Mesenchymal stem cell (in vitro differentiated cells and primary cell): ENCODE results near the gene RNU2-63P.

Experiments
- DNase-seq: peaks from one replicate; pipeline ENCODE4 v3.0.0-alpha.2; 2013
- H2AFZ ChIP-seq: one replicate; pipeline ENCODE4 v1.6.1; 2013; ENCODE audit warnings: low read depth, mild to moderate bottlenecking, control low read depth, inconsistent platforms, low read length, moderate library complexity
- H2AK5ac ChIP-seq: 2 replicates; pipeline ENCODE4 v1.6.1; 2013; ENCODE audit warnings: low read length, moderate library complexity, mild to moderate bottlenecking, inconsistent platforms; ENCODE audit not compliant: severe bottlenecking
- H2BK120ac ChIP-seq: one replicate; pipeline ENCODE4 v1.6.1; 2013; ENCODE audit warnings: low read depth, mild to moderate bottlenecking, inconsistent platforms, low read length, moderate library complexity
- H2BK12ac ChIP-seq, 2 experiments: one replicate each; pipeline ENCODE4 v1.6.1; 2013; ENCODE audit warnings: inconsistent platforms in 2 of 2, low read length in 2 of 2, mild to moderate bottlenecking in 2 of 2, moderate library complexity in 2 of 2, control low read depth in 1 of 2
- H2BK15ac ChIP-seq: one replicate; pipeline ENCODE4 v1.6.1; 2013; ENCODE audit warnings: mild to moderate bottlenecking, low read depth, inconsistent platforms; ENCODE audit not compliant: poor library complexity, severe bottlenecking
- H2BK5ac ChIP-seq: 2 replicates; pipeline ENCODE4 v1.6.1; 2013; ENCODE audit warnings: low read depth, mild to moderate bottlenecking, low read length, control low read depth, inconsistent platforms; ENCODE audit not compliant: poor library complexity, severe bottlenecking
- H3K14ac ChIP-seq, 2 experiments: one replicate each; pipeline ENCODE4 v1.6.1; 2013; ENCODE audit warnings: inconsistent platforms in 2 of 2, low read length in 2 of 2, control low read depth in 1 of 2, mild to moderate bottlenecking in 1 of 2, moderate library complexity in 1 of 2
- H3K18ac ChIP-seq, 2 experiments: one replicate each; pipeline ENCODE4 v1.6.1; 2013; ENCODE audit warnings: inconsistent platforms in 2 of 2, low read length in 2 of 2, control low read depth in 1 of 2, low read depth in 1 of 2, mild to moderate bottlenecking in 1 of 2
- H3K23ac ChIP-seq, 2 experiments: one replicate each; pipeline ENCODE4 v1.6.1; 2013; ENCODE audit warnings: inconsistent platforms in 2 of 2, low read length in 2 of 2, mild to moderate bottlenecking in 2 of 2, moderate library complexity in 2 of 2, control low read depth in 1 of 2
- H3K27ac ChIP-seq: 2 replicates; pipeline ENCODE4 v1.5.1; 2013; ENCODE audit warnings: mild to moderate bottlenecking, moderate library complexity, low read length, control low read depth, inconsistent platforms; ENCODE audit not compliant: poor library complexity, severe bottlenecking
- H3K27me3 ChIP-seq, 2 experiments: 2 replicates each; pipeline versions ENCODE4 v1.6.1 to v1.7.0; 2013; ENCODE audit warnings: low read length in 2 of 2, mild to moderate bottlenecking in 2 of 2, moderate library complexity in 2 of 2, control low read depth in 1 of 2, inconsistent platforms in 1 of 2; ENCODE audit not compliant: control insufficient read depth in 1 of 2, insufficient read depth in 1 of 2
- H3K36me3 ChIP-seq, 2 experiments: 2 replicates each; pipeline versions ENCODE4 v1.6.1 to v1.7.0; 2013; ENCODE audit warnings: low read length in 2 of 2, control low read depth in 1 of 2, inconsistent platforms in 1 of 2, low read depth in 1 of 2, mild to moderate bottlenecking in 1 of 2; ENCODE audit not compliant: insufficient read depth in 2 of 2, control insufficient read depth in 1 of 2
- H3K4ac ChIP-seq, 2 experiments: one replicate each; pipeline ENCODE4 v1.6.1; 2013; ENCODE audit warnings: inconsistent platforms in 2 of 2, low read length in 2 of 2, mild to moderate bottlenecking in 2 of 2, moderate library complexity in 2 of 2, control low read depth in 1 of 2, low read depth in 1 of 2
- H3K4me1 ChIP-seq: 2 replicates; pipeline ENCODE4 v1.6.1; 2013; ENCODE audit warnings: low read depth, low read length, control low read depth; ENCODE audit not compliant: control insufficient read depth, insufficient read depth
- H3K4me2 ChIP-seq: 2 replicates; pipeline ENCODE4 v1.6.1; 2013; ENCODE audit warnings: low read length, mild to moderate bottlenecking, inconsistent platforms; ENCODE audit not compliant: poor library complexity, severe bottlenecking
- H3K4me3 ChIP-seq, 2 experiments: 2 replicates each; pipeline versions ENCODE4 v1.5.1 to v1.7.0; 2013; ENCODE audit warnings: low read length in 2 of 2, mild to moderate bottlenecking in 2 of 2, control low read depth in 1 of 2, low read depth in 1 of 2; ENCODE audit not compliant: insufficient read depth in 1 of 2
- H3K79me1 ChIP-seq: replicated peaks from 2 replicates; pipeline ENCODE4 v1.6.1; 2013; ENCODE audit warnings: mild to moderate bottlenecking, control low read depth, low read length, inconsistent platforms; ENCODE audit not compliant: poor library complexity, severe bottlenecking
- H3K9ac ChIP-seq: 2 replicates; pipeline ENCODE4 v1.7.0; 2013; ENCODE audit warnings: mild to moderate bottlenecking, low read length, moderate library complexity
- H3K9me3 ChIP-seq: 2 replicates; pipeline ENCODE4 v1.7.0; 2013; ENCODE audit warnings: mild to moderate bottlenecking, low read length; ENCODE audit not compliant: control insufficient read depth
- H4K8ac ChIP-seq: one replicate; pipeline ENCODE4 v1.6.1; 2013; ENCODE audit warnings: inconsistent platforms, mild to moderate bottlenecking, low read length, moderate library complexity
- H4K91ac ChIP-seq: one replicate; pipeline ENCODE4 v1.6.1; 2013; ENCODE audit warnings: mild to moderate bottlenecking, low read length, inconsistent platforms
- WGBS: methylation state at CpG from one replicate; pipeline ENCODE4 v1.1.7; 2013; ENCODE audit warnings: mixed read lengths; 5-methylcytosine and 5-hydroxymethylcytosine counted together

The RNU2-63P gene

DNA sequence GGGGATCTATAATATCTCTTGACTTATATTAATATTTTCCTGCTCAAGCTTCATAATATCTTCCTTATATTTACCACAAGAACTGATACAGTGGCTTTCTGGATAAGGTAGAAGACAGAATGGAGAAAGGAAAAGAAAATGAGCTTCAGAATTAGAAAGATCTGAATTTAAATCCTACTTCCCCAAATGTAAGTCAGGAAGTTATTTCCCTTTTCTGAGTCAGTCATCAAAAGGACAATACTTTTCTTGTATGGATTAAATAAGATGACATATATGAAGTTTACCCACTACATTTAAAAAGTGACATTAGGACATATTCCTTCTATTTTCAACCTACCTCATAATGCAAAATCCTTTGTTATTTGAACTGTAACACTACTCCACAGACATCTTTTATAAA lies 20.3 kb upstream of the RNU2-63P start:
- Histone ChIP-seq H3K23ac (no peak overlapping the region), H3K14ac (no peak overlapping the region), H3K79me1 (peaks cover 2% of the 10 kb centered on the region), H3K9ac (no peak overlapping the region), H3K27ac (no peak overlapping the region), H3K4ac (no peak overlapping the region), H2AFZ (no peak overlapping the region), H4K8ac (no peak overlapping the region), H2BK5ac (no peak overlapping the region), H3K4me1 (peaks cover 3% of the 10 kb centered on the region), H3K4me3 (no peak overlapping the region), H3K4me2 (no peak overlapping the region), H4K91ac (no peak overlapping the region), H2BK120ac (no peak overlapping the region), H3K27me3 (no peaks in the 10 kb centered on the region), H3K9me3 (no peaks in the 10 kb centered on the region), H2BK12ac (no peak overlapping the region), H3K36me3 (peaks cover 2 to 57% of the 10 kb centered on the region in 2 experiments), H3K18ac (no peak overlapping the region), H2AK5ac (no peak overlapping the region), H2BK15ac (no peak overlapping the region)
- no peak for DNase-seq

DNA sequence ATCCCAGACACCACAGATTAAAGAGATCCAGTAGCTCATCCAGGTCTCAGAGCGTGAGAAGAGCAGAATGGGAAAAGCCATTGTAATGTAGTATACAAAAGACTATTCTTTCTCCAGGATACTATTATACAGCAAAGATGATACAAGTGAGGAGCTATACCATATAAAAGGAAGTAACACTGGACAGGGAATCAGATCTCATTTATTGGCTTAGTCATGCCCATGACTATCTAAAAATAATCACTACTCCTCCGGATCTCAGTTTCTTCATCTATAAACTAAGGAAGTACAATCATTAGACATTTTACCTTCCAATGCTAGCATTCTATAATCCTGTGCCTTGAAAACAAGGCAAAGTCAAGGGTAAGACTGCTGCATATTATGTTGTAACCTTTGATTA lies 19.8 kb upstream of the RNU2-63P start:
- no peak overlapping the region for H3K4me2 ChIP-seq
- H3K27ac ChIP-seq, result no peak overlapping the region
- H3K79me1 ChIP-seq, result peaks cover 2% of the 10 kb centered on the region
- H3K18ac ChIP-seq, result no peak overlapping the region
- H2AK5ac ChIP-seq, result no peak overlapping the region
- no peak overlapping the region for H3K4ac ChIP-seq
- 50% methylated on average over 1 of the region's 2 CpGs for WGBS
- no peaks in the 10 kb centered on the region for H3K9me3 ChIP-seq
- no peak overlapping the region for H2BK5ac ChIP-seq
- no peak for DNase-seq
- H3K4me1 ChIP-seq, result peaks cover 3% of the 10 kb centered on the region
- no peak overlapping the region for H2AFZ ChIP-seq
- no peak overlapping the region for H3K23ac ChIP-seq
- H4K91ac ChIP-seq, result no peak overlapping the region
- no peak overlapping the region for H2BK15ac ChIP-seq
- H3K36me3 ChIP-seq, result peaks cover 4 to 54% of the 10 kb centered on the region in 2 experiments
- H3K4me3 ChIP-seq, result no peak overlapping the region
- no peaks in the 10 kb centered on the region for H3K27me3 ChIP-seq
- H3K14ac ChIP-seq, result no peak overlapping the region
- H3K9ac ChIP-seq, result no peak overlapping the region
- H2BK12ac ChIP-seq, result no peak overlapping the region
- no peak overlapping the region for H2BK120ac ChIP-seq
- H4K8ac ChIP-seq, result no peak overlapping the region

GRCh38 chr2:88032070-88032702 lies 15.8 kb upstream of the RNU2-63P start:
- H4K91ac ChIP-seq, result no peak overlapping the region
- no peak overlapping the region for H3K18ac ChIP-seq
- no peak overlapping the region for H3K4ac ChIP-seq
- no peak overlapping the region for H3K14ac ChIP-seq
- no peak overlapping the region for H2BK120ac ChIP-seq
- H3K27ac ChIP-seq, result no peak overlapping the region
- H2AK5ac ChIP-seq, result no peak overlapping the region
- no peak overlapping the region for H2BK15ac ChIP-seq
- no peaks in the 10 kb centered on the region for H3K9me3 ChIP-seq
- peaks cover 7% of the 10 kb centered on the region for H3K79me1 ChIP-seq
- no peak overlapping the region for H2BK5ac ChIP-seq
- no peak overlapping the region for H3K4me3 ChIP-seq
- H3K36me3 ChIP-seq, result peaks cover 9 to 84% of the 10 kb centered on the region in 2 experiments
- no peak overlapping the region for H3K9ac ChIP-seq
- H2BK12ac ChIP-seq, result no peak overlapping the region
- H3K4me1 ChIP-seq, result no peaks in the 10 kb centered on the region
- no peaks in the 10 kb centered on the region for H3K27me3 ChIP-seq
- DNase-seq, result no peak
- H2AFZ ChIP-seq, result no peak overlapping the region
- H4K8ac ChIP-seq, result no peak overlapping the region
- no peak overlapping the region for H3K4me2 ChIP-seq
- no peak overlapping the region for H3K23ac ChIP-seq
- 100% methylated on average over 1 of the region's 7 CpGs for WGBS

DNA sequence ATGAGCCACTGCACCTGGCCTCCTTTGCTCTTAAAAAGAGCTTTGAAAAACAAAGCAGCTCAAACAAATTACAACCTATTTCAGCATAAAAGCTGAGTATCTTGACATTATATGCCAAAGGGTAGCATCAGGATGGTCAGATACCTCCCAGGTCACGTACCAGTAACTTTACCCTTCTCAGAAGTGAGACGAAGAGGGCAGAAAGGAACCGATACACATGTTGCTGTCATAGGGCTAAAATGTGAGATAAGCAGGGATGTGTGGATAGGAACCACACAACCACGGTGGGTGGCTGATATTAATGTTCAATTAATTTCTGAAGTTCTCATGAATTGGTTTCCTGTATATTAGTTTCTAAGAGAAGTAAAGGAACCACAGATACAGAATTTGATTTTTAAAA lies 12.6 kb upstream of the RNU2-63P start:
- Histone ChIP-seq H2AFZ (no peak overlapping the region), H3K4me2 (no peak overlapping the region), H3K27ac (no peak overlapping the region), H3K4me1 (no peaks in the 10 kb centered on the region), H2BK120ac (no peak overlapping the region), H3K36me3 (peaks cover 9 to 70% of the 10 kb centered on the region in 2 experiments), H3K14ac (no peak overlapping the region), H3K4me3 (no peak overlapping the region), H2BK15ac (no peak overlapping the region), H3K9ac (no peak overlapping the region), H4K8ac (no peak overlapping the region), H3K27me3 (no peaks in the 10 kb centered on the region), H3K18ac (no peak overlapping the region), H3K4ac (no peak overlapping the region), H3K79me1 (peaks cover 9% of the 10 kb centered on the region), H2AK5ac (no peak overlapping the region), H2BK5ac (no peak overlapping the region), H4K91ac (no peak overlapping the region), H3K9me3 (no peaks in the 10 kb centered on the region), H3K23ac (no peak overlapping the region), H2BK12ac (no peak overlapping the region)
- no peak for DNase-seq
- 98% methylated on average over 4 of the region's 4 CpGs for WGBS
